Lung (tissue), 12 donors: ENCODE data around the gene RAP1GDS1. TPM values are rescaled to one million over a fixed set of nuclear protein-coding genes. Genes with fewer than 3 reads are reported as not detected.
A peak's percentile ranks its signal among the peaks of the same experiment; 100 is the strongest.

ENCODE experiments used
- ATAC-seq: fragments of 200-7000 bp; cut with Tn5 transposase; one replicate; pipeline ENCODE4 v1.9.1; 2020; ENCODE audit warnings: moderate number of reproducible peaks; ENCODE audit not compliant: insufficient read depth, low FRiP score
- DNase-seq, 3 donors: peaks; one replicate each; pipeline ENCODE4 v3.0.0-alpha.2; 2013 to 2017
- H3K27ac ChIP-seq, 2 donors: one replicate each; pipeline ENCODE4 v1.5.1; 2013; ENCODE audit warnings: mild to moderate bottlenecking in 2 of 2, moderate library complexity in 2 of 2, control low read depth in 1 of 2, inconsistent platforms in 1 of 2, low read depth in 1 of 2, low read length in 1 of 2
- H3K27me3 ChIP-seq, 3 donors: one replicate each; pipeline ENCODE4 v1.5.1; 2013; ENCODE audit warnings: low read length in 2 of 3; ENCODE audit not compliant: control insufficient read depth in 3 of 3, insufficient read depth in 3 of 3
- H3K36me3 ChIP-seq, 4 donors: one replicate each; pipeline ENCODE4 v1.5.1; 2013; ENCODE audit warnings: low read length in 4 of 4, mild to moderate bottlenecking in 1 of 4, moderate library complexity in 1 of 4; ENCODE audit not compliant: control insufficient read depth in 4 of 4, insufficient read depth in 4 of 4
- H3K4me1 ChIP-seq, 5 donors: one replicate each; pipeline ENCODE4 v1.5.1; 2013; ENCODE audit warnings: low read length in 5 of 5, mild to moderate bottlenecking in 2 of 5, moderate library complexity in 1 of 5; ENCODE audit not compliant: control insufficient read depth in 5 of 5, insufficient read depth in 5 of 5
- H3K4me3 ChIP-seq: one replicate; pipeline ENCODE4 v1.5.1; 2013; ENCODE audit warnings: mild to moderate bottlenecking, control low read depth, moderate library complexity
- H3K9ac ChIP-seq, 2 donors: one replicate each; pipeline ENCODE4 v1.5.1; 2013; ENCODE audit warnings: low read length in 2 of 2, control low read depth in 1 of 2; ENCODE audit not compliant: insufficient read depth in 1 of 2
- H3K9me3 ChIP-seq, 4 donors: one replicate each; pipeline ENCODE4 v1.5.1; 2013; ENCODE audit warnings: low read length in 3 of 4, mild to moderate bottlenecking in 1 of 4, moderate library complexity in 1 of 4; ENCODE audit not compliant: control insufficient read depth in 4 of 4, insufficient read depth in 3 of 4
- WGBS, 2 donors: extraction: QIAGEN DNeasy Blood & Tissue Kit; methylation state at CpG; one replicate each; pipeline ENCODE4 v1.1.7; 2013; 5-methylcytosine and 5-hydroxymethylcytosine counted together
- polyA plus RNA-seq, 2 donors: library from polyadenylated mRNA; stranded (reverse); fragments of 200-250 nt; gene quantifications; one replicate each; pipeline ENCODE4 v1.2.1, GENCODE V29; 2013
- total RNA-seq, 2 donors: library from RNA; depleted of rRNA in 1 of 2; stranded (reverse); fragments of >200 nt in 1 of 2; gene quantifications; one replicate each; pipeline ENCODE4 v1.2.1, GENCODE V29; 2014 to 2021
- TF ChIP-seq, protein P1 (sequence below): IDR thresholded peaks from 2 replicates; pipeline ENCODE4 v1.5.1; 2012; ENCODE audit warnings: mild to moderate bottlenecking; ENCODE audit errors: control extremely low read depth, extremely low read depth
- donor health status: control.
- donor health status: control.
- donor health status: Bipolar disorder and iron deficiency.
- donor health status: healthy.
- donor health status: DM: yes; HTN: yes; CAD: no.

Gene RAP1GDS1
- total and polyA plus RNA-seq, 4 donors, result 12.3 to 41.6 (median 26.5) TPM

DNA sequence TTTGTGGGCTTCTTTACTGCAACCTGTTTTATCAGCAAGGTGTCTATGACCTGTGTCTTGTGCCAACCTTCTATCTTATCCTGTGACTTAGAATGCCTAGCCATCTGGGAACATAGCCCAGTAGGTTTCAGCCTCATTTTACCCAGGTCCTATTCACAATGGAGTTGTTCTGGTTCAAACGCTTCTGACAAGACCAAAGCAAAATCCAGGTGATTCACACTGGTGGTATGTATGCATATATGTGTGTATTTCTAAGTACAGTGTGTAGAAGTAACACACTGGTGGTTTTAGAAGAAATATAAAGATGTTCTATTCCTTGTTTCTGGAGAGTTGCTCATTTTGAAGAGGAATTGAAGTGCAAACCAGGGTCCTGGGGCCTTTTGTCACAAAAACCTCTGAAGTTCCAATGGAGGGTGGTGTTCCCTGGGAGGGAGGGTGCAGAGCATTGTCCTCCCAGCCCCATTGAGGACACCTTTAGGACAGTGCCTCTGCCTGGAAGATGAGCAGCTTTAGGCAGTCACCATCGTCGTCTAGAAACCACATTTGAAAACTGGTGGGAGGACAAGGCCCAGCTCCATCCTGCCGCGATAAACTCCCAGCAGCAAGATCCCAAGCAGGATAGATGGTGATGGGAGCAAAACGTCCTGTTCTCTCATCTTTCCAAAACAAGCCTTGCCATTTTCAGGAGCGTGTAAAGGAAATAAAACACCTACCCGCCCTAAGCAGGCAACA, 205.8 kb downstream of the RAP1GDS1 start:
- no peak overlapping the region for H3K4me3 ChIP-seq
- DNase-seq (no peak), ATAC-seq (no peak)
- no peak overlapping the region for H3K27ac ChIP-seq
- H3K9ac ChIP-seq, result no peak overlapping the region
- H3K36me3 ChIP-seq, result peaks cover 0 to 2% (median 0%) of the 10 kb centered on the region in 4 donors
- H3K4me1 ChIP-seq, result peaks cover 0 to 8% (median 5%) of the 10 kb centered on the region in 5 donors
- H3K27me3 ChIP-seq, result no peaks in the 10 kb centered on the region
- WGBS, 2 donors, result 44 to 55% methylated on average over 8 of the region's 8 CpGs
- no peaks in the 10 kb centered on the region for H3K9me3 ChIP-seq
- TF ChIP-seq, protein P1, sequence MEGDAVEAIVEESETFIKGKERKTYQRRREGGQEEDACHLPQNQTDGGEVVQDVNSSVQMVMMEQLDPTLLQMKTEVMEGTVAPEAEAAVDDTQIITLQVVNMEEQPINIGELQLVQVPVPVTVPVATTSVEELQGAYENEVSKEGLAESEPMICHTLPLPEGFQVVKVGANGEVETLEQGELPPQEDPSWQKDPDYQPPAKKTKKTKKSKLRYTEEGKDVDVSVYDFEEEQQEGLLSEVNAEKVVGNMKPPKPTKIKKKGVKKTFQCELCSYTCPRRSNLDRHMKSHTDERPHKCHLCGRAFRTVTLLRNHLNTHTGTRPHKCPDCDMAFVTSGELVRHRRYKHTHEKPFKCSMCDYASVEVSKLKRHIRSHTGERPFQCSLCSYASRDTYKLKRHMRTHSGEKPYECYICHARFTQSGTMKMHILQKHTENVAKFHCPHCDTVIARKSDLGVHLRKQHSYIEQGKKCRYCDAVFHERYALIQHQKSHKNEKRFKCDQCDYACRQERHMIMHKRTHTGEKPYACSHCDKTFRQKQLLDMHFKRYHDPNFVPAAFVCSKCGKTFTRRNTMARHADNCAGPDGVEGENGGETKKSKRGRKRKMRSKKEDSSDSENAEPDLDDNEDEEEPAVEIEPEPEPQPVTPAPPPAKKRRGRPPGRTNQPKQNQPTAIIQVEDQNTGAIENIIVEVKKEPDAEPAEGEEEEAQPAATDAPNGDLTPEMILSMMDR, result no peak

DNA sequence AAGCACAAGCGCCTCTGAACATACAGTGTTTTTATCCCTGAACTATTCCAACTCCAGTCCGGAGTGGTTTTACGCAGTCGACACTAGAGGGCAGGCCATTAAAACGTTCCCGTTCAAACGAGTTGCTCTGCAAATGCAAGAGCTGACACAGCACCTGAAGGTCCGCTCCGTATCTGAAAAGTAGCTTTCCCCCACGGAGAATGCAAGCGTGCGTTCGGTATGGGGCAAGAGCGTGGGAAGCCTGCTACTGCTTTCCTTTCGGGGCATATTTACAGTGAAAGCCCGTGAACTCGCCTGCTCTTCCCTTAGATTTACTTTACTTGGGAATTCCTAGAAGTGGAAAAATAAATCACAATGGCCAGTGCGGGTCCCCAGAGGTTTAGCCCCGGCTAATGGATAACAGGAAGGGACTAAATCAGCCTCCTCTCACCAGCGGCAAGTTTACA, 206.5 kb downstream of the RAP1GDS1 start:
- WGBS, 2 donors, result 2 to 4% methylated on average over 20 of the region's 20 CpGs
- H3K27ac ChIP-seq, result no peak overlapping the region
- TF ChIP-seq, protein P1, result peak; percentile 66
- DNase-seq (peak; percentile 83 to 93 (median 89)), ATAC-seq (peak; percentile 82)
- H3K9ac ChIP-seq, result peak overlapping the region in 1 of 2 donors; percentile 69
- peaks cover 0 to 8% (median 5%) of the 10 kb centered on the region in 5 donors for H3K4me1 ChIP-seq
- no peaks in the 10 kb centered on the region for H3K9me3 ChIP-seq
- H3K4me3 ChIP-seq, result peak overlapping the region; percentile 12
- H3K27me3 ChIP-seq, result no peaks in the 10 kb centered on the region
- H3K36me3 ChIP-seq, result peaks cover 0 to 2% (median under 1%) of the 10 kb centered on the region in 4 donors

DNA sequence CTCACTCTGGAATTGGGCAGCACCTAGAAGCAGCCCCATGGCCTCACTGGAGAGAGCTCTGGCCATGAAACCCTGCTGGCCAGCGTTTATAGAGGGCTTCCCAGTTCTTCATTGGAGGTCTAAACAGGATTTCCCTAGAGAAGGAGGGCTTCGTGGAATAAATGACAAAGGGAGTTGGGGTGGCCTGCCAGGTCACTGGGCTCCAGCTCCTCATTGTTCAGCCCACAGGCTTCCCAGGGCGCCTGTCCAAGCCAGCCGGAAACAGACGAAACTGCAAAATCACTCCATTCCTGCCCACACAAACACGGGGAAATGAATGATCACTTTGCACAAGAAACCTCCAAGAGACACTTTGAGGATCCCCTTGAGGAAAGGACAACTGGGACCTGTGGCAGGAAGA, 207.5 kb downstream of the RAP1GDS1 start:
- TF ChIP-seq, protein P1, result no peak
- ATAC-seq (no peak), DNase-seq (peak; percentile 54 to 66 (median 61))
- WGBS, 2 donors, result 25 to 34% methylated on average over 6 of the region's 6 CpGs
- Histone ChIP-seq H3K4me1 (peaks cover 0 to 8% (median 5%) of the 10 kb centered on the region in 5 donors), H3K36me3 (peaks cover 0 to 2% (median under 1%) of the 10 kb centered on the region in 4 donors), H3K27ac (no peak overlapping the region), H3K9me3 (no peaks in the 10 kb centered on the region), H3K27me3 (no peaks in the 10 kb centered on the region), H3K4me3 (no peak overlapping the region), H3K9ac (no peak overlapping the region)
